GM12878 (cell line): ENCODE data around the gene PKD1. TPM values are rescaled to one million over a fixed set of nuclear protein-coding genes. Genes with fewer than 3 reads are reported as not detected.

Source experiments
- ATF7 ChIP-seq: fragments of 450-650 bp; IDR thresholded peaks from 2 replicates; pipeline ENCODE4 v1.6.1; 2016; ENCODE audit warnings: low read depth, mild to moderate bottlenecking
- BHLHE40 ChIP-seq, 2 experiments: fragments of 450-650 bp in 1 of 2; IDR thresholded peaks; 2 replicates each; pipeline ENCODE4 v1.6.1; 2011 to 2017; ENCODE audit warnings: low read depth in 2 of 2, borderline replicate concordance in 1 of 2, improper control_type of control experiment in 1 of 2, low read length in 1 of 2, mild to moderate bottlenecking in 1 of 2
- DPF2 ChIP-seq: fragments of 450-650 bp; IDR thresholded peaks from 2 replicates; pipeline ENCODE4 v1.6.1; 2017; ENCODE audit warnings: mild to moderate bottlenecking
- FOXK2 ChIP-seq: fragments of 450-650 bp; IDR thresholded peaks from 2 replicates; pipeline ENCODE4 v1.6.1; 2017; ENCODE audit warnings: mild to moderate bottlenecking, moderate library complexity
- HSF1 ChIP-seq: fragments of 150-350 bp; IDR thresholded peaks from 2 replicates; pipeline ENCODE4 v1.6.1; 2014; ENCODE audit warnings: mild to moderate bottlenecking, low read depth, low read length
- IRF3 ChIP-seq: fragments of 450-650 bp; IDR thresholded peaks from 2 replicates; pipeline ENCODE4 v1.6.1; 2014; ENCODE audit warnings: mild to moderate bottlenecking
- JUNB ChIP-seq: IDR thresholded peaks from 2 replicates; pipeline ENCODE4 v1.6.1; 2016; ENCODE audit warnings: antibody characterized with exemption, mild to moderate bottlenecking
- KLF5 ChIP-seq: fragments of 450-650 bp; IDR thresholded peaks from 2 replicates; pipeline ENCODE4 v1.6.1; 2014; ENCODE audit warnings: mild to moderate bottlenecking; ENCODE audit not compliant: partially characterized antibody
- MEF2A ChIP-seq: IDR thresholded peaks from 2 replicates; pipeline ENCODE4 v1.6.1; 2011; ENCODE audit warnings: low read depth, mild to moderate bottlenecking, low read length, moderate library complexity; ENCODE audit not compliant: insufficient read depth
- MTA2 ChIP-seq: fragments of 450-650 bp; IDR thresholded peaks from 2 replicates; pipeline ENCODE4 v1.6.1; 2016; ENCODE audit warnings: low read depth, mild to moderate bottlenecking, moderate library complexity
- PAX5 ChIP-seq: IDR thresholded peaks from 2 replicates; pipeline ENCODE4 v1.6.1; 2011; ENCODE audit warnings: low read depth, low read length, borderline replicate concordance
- RAD21 ChIP-seq: IDR thresholded peaks from 2 replicates; pipeline ENCODE4 v1.6.1; 2011; ENCODE audit warnings: mild to moderate bottlenecking, low read depth, low read length, moderate library complexity; ENCODE audit not compliant: insufficient read depth
- RAD51 ChIP-seq: fragments of 450-650 bp; IDR thresholded peaks from 2 replicates; pipeline ENCODE4 v1.6.1; 2016; ENCODE audit warnings: moderate library complexity, mild to moderate bottlenecking, inconsistent platforms
- RELB ChIP-seq: fragments of 450-650 bp; IDR thresholded peaks from 2 replicates; pipeline ENCODE4 v1.6.1; 2017; ENCODE audit warnings: low read depth, mild to moderate bottlenecking, moderate library complexity
- RUNX3 ChIP-seq: IDR thresholded peaks from 2 replicates; pipeline ENCODE4 v1.6.1; 2012; ENCODE audit warnings: low read length, inconsistent platforms
- SPI1 ChIP-seq: IDR thresholded peaks from 2 replicates; pipeline ENCODE4 v1.6.1; 2011; ENCODE audit warnings: low read depth, mild to moderate bottlenecking, low read length, moderate library complexity, borderline replicate concordance; ENCODE audit not compliant: insufficient read depth
- STAT1 ChIP-seq: fragments of 450-650 bp; conservative IDR thresholded peaks from 2 replicates; pipeline ENCODE4 v1.6.1; 2014; ENCODE audit warnings: antibody characterized with exemption, mild to moderate bottlenecking
- USF1 ChIP-seq: IDR thresholded peaks from 2 replicates; pipeline ENCODE4 v1.6.1; 2011; ENCODE audit warnings: borderline replicate concordance, low read depth, mild to moderate bottlenecking, moderate library complexity, mixed read lengths, low read length; ENCODE audit not compliant: insufficient read depth; ENCODE audit errors: extremely low read length
- ZBTB40 ChIP-seq: fragments of 450-650 bp; IDR thresholded peaks from 2 replicates; pipeline ENCODE4 v1.6.1; 2016; ENCODE audit warnings: mild to moderate bottlenecking, moderate library complexity, borderline replicate concordance
- ZNF207 ChIP-seq: fragments of 450-650 bp; IDR thresholded peaks from 2 replicates; pipeline ENCODE4 v1.6.1; 2014; ENCODE audit warnings: antibody characterized with exemption, mild to moderate bottlenecking, borderline replicate concordance
- polyA plus RNA-seq, 11 experiments: library from polyadenylated mRNA; depleted of rRNA in 4 of 11; unstranded in 6 of 11; stranded (reverse) in 5 of 11; fragments of >200 nt; fragmentation: Nextera tagmentation in 4 of 11; fragmentation: Illumina TruSeq in 1 of 11; extraction: Ambion mirVana in 4 of 11; extraction: Trizol in 1 of 11; gene quantifications; 1 replicate in 1 of 11; 2 replicates in 10 of 11; pipeline versions ENCODE4 v1.2.1 to v1.2.3, GENCODE V29; 2011 to 2016; ENCODE audit warnings: inconsistent platforms in 2 of 11, missing spikeins in 2 of 11, low read depth in 1 of 11
- total RNA-seq, 4 experiments: library from RNA; depleted of rRNA in 3 of 4; stranded (reverse); fragments of >200 nt in 3 of 4; fragmentation: Illumina TruSeq in 1 of 4; extraction: Trizol in 1 of 4; gene quantifications; 2 replicates each; pipeline versions ENCODE4 v1.2.1 to v1.2.3, GENCODE V29; 2013 to 2021

PKD1 gene
- total and polyA plus RNA-seq, 10 of the 15 experiments (the other 5 are each of a cell fraction or from before 2014, with no cell fraction given), result 0.11 to 62.0 (median 6.1) TPM

GRCh38 chr16:2047330-2048115 lies 88.2 kb downstream of the PKD1 start, which contains the start of the genes NTHL1 and TSC2 (continued):
- TF ChIP-seq PAX5, result peak; percentile 51; the same call in 1 of the 2 replicates
- peak; percentile 98 for TF ChIP-seq RAD51
- no peak for TF ChIP-seq SPI1
- TF ChIP-seq HSF1, result no peak
- no peak for TF ChIP-seq MTA2
- TF ChIP-seq MEF2A, result 0 out of 2 replicates have a peak, but pooled peaks have one; percentile 25
- TF ChIP-seq ATF7, result no peak
- TF ChIP-seq USF1, result peak; percentile 99
- TF ChIP-seq ZNF207, result peak; percentile 65; the same call in 1 of the 2 replicates
- no peak for TF ChIP-seq JUNB
- TF ChIP-seq ZBTB40, result peak; percentile 90
- no peak for TF ChIP-seq RAD21
- peak; percentile 25; the same call in 1 of the 2 replicates for TF ChIP-seq RUNX3
- TF ChIP-seq IRF3, result no peak
- TF ChIP-seq STAT1, result peak; percentile 73; the same call in 1 of the 2 replicates
- TF ChIP-seq FOXK2, result no peak
- peak; percentile 57 for TF ChIP-seq KLF5
- TF ChIP-seq DPF2, result peak; percentile 57; the same call in 1 of the 2 replicates
- TF ChIP-seq BHLHE40 (IDR thresholded peaks at IDR 0.05; ENCODE audit: borderline replicate concordance in 1 of 2, low read depth in 2 of 2, low read length in 1 of 2), result peak; percentile 83 to 94
- no peak for TF ChIP-seq RELB
